Astrocyte of the cerebellum (primary cell): Measurements from ENCODE around the gene HEBP2.
"Not testable (repeated sequence)": the region's sequence is repeated elsewhere in the genome, so short reads cannot be mapped to it uniquely, and the experiment has no call there.

Experiments used
- DNase-seq: peaks from one replicate; pipeline ENCODE4 v3.0.0-alpha.2; 2011; ENCODE audit warnings: low read depth
- H3K4me3 ChIP-seq: 2 replicates; pipeline ENCODE4 v1.5.1; 2011; ENCODE audit warnings: mild to moderate bottlenecking, low read depth, low read length, moderate library complexity
- in situ Hi-C: cut with HindIII; loops from 2 replicates; pipeline ENCODE4 v1.10.0; 2017; ENCODE audit warnings: low sequenced_read_pairs
- TF ChIP-seq, protein P1 (sequence below): IDR thresholded peaks from 2 replicates; pipeline ENCODE4 v1.5.1; 2012; ENCODE audit warnings: low read length, low read depth, moderate library complexity, mild to moderate bottlenecking; ENCODE audit errors: missing control alignments

The HEBP2 gene, protein sequence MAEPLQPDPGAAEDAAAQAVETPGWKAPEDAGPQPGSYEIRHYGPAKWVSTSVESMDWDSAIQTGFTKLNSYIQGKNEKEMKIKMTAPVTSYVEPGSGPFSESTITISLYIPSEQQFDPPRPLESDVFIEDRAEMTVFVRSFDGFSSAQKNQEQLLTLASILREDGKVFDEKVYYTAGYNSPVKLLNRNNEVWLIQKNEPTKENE

DNA sequence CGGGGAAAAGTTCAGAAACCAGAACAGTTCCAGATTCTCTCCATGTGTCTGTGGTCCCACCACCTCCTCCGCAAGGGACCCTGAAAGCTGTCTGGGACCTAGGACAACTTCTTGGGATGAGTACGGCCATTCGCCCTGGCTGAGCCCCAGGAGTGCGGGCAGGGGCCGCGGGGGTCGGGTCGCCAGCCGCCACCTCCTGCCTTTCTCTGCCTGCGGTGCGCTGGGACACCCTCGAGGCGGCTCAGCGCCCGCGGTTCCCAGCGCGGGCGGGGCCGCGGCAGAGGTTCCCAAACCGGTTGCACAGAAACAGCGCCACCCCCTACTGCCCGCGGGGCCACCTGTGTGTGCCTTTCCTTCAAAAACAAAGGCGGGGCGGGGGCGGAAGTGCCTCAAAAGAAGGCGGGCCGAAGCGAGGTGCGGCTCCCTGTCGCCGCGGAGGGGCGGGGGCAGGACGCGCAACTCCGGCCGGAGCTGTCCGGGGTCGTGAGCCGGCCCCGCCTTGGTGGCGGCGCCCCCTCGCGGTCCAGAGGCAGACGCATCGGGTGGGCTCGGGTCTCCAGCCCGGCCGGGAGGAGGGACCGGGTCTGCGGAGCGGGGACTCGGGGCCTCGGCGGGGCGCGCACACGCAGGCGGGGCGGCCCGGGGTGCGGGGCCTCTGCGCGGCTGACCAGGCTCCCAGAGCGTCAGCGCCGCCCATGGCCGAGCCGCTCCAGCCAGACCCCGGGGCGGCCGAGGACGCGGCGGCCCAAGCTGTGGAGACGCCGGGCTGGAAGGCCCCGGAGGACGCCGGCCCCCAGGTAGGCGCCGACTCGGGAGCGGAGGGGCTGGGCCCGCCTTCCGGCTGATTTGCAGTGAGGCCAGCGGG, at the start of gene HEBP2:
HEBP2 (plus strand) TSS at position 423 of the 865 bp plus-strand sequence; CDS start at position 696, 273 bp downstream.
- peak within 1 kb of the TSS; percentile 86 for H3K4me3 ChIP-seq
- in situ Hi-C loops, result loop anchor here (25.0 kb wide), 1 partner anchor 358 kb away; the partner anchor contains the start of gene CCDC28A
- DNase-seq, result peak; percentile 65
- TF ChIP-seq, protein P1, sequence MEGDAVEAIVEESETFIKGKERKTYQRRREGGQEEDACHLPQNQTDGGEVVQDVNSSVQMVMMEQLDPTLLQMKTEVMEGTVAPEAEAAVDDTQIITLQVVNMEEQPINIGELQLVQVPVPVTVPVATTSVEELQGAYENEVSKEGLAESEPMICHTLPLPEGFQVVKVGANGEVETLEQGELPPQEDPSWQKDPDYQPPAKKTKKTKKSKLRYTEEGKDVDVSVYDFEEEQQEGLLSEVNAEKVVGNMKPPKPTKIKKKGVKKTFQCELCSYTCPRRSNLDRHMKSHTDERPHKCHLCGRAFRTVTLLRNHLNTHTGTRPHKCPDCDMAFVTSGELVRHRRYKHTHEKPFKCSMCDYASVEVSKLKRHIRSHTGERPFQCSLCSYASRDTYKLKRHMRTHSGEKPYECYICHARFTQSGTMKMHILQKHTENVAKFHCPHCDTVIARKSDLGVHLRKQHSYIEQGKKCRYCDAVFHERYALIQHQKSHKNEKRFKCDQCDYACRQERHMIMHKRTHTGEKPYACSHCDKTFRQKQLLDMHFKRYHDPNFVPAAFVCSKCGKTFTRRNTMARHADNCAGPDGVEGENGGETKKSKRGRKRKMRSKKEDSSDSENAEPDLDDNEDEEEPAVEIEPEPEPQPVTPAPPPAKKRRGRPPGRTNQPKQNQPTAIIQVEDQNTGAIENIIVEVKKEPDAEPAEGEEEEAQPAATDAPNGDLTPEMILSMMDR, result peak; percentile 57

DNA sequence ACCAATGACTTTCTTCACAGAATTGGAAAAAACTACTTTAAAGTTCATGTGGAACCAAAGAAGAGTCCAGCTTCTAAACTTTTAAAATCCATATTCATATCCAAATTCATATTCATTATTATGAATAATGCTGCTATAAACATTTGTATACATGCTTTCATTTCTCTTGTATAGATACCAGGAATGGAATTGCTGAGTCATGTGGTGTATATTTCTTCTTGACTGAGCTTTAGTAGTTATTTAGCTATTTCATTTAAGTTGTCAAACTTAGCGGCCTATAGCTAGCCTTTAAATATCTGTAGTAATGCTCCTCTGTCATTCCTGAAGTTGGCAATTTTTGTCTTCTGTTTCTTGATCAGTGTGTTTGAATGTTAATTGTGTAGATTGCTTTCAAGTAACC, 46.1 kb upstream of the HEBP2 start:
- in situ Hi-C loops, result no loop called here
- H3K4me3 ChIP-seq, result no peak overlapping the region
- DNase-seq, result no peak
- TF ChIP-seq, protein P1, result no peak

DNA sequence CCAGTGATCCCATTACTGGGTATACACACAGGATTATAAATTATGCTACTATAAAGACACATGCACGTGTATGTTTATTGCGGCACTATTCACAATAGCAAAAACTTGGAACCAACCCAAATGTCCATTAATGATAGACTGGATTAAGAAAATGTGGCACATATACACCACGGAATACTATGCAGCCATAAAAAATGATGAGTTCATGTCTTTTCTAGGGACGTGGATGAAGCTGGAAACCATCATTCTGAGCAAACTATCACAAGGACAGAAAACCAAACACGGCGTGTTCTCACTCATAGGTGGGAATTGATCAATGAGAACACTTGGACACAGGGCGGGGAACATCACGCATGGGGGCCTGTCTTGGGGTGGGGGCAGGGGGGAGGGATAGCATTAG, 35.3 kb upstream of the HEBP2 start:
- H3K4me3 ChIP-seq, in situ Hi-C loops: not testable (repeated sequence)

DNA sequence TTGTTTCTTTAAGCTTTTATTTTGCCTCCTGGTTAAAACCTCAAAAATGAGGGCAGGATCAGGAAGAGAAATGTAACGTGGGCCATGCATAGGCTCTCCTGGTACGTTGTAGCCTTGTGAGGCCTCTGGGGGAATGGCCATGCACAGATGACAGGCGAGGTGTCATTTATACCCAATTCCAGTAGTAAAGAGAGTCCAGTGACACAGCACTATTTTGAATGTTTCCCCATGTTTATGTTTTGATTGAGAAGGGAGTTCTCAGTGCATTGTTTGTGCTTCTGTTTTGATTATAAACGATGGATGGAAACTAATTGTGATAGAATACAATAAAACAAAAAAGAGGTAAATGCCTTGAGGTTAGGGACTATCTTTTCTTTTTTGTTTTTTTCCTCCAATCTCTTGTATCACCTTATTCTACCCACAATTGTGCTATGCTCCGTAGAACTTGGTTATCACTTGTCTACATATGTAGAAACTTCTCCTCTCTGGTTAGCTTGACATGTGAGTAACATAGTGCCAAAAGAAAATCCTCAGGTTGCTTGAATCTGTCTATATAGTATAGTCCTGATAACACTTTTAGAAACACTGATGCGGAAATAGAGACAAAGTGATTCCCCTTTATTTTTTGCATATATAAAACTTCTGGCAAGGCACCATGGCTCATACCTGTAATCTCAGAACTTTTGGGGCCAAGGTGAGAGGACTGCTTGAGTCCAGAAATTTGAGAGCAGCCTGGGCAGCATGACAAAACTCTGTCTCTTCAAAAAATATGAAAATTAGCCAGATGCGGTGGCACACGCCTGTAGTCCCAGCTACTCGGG, 33.2 kb upstream of the HEBP2 start:
- TF ChIP-seq, protein P1, result no peak
- in situ Hi-C loops, result no loop called here
- H3K4me3 ChIP-seq, result no peak overlapping the region
- DNase-seq, result no peak

More for the DNA sequence above, 35.3 kb upstream of the HEBP2 start:
- DNase-seq, result not testable (repeated sequence)

DNA sequence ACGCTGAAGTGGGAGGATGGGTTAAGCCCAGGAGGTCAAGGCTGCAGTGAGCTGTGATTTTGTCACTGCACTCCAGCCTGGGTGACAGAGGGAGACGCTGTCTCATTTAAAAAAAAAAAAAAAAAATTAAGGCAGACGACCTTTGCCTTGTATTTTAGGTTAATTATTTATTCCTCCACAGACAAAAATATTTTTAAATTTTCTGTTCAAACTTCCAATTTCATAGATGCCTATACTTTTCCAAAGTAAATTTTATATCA, 32.6 kb upstream of the HEBP2 start:
- H3K4me3 ChIP-seq, result no peak overlapping the region
- TF ChIP-seq, protein P1, result no peak
- no peak for DNase-seq
- in situ Hi-C loops, result no loop called here

DNA sequence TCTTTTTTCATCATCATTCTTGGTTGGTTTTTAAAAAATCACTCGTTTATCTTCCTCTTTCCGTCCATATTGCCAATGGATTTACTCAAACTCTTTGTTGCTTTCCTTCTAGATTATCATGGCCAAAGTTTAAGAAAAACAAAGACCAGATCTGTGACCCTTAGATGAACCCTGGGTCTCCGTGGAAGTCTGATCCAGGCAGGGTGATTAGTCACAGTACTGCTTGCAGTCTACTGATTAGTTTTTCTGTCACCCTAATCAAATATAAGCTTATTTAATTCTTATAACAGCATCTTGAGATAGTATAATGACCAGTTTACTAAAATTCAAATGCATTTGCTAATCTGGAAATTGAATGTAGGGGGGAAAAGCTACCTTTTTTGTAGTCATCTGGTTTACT, 32.3 kb upstream of the HEBP2 start:
- TF ChIP-seq, protein P1, result no peak
- in situ Hi-C loops, result no loop called here
- H3K4me3 ChIP-seq, result no peak overlapping the region
- DNase-seq, result no peak
